Activated T-cell treated with anti-CD3 and anti-CD28 coated beads, Interleukin-2, amount 50 U/mL, for 24 hours (primary cell): ENCODE measurements around the gene LRRC71.

Experiments
- DNase-seq: peaks from one replicate; pipeline ENCODE4 v3.0.0-alpha.2; 2020
- H3K27ac Mint-ChIP-seq: 2 replicates; pipeline ENCODE4 v1.8.0; 2020; ENCODE audit warnings: mild to moderate bottlenecking, mixed read lengths
- H3K27me3 Mint-ChIP-seq: 2 replicates; pipeline ENCODE4 v1.8.0; 2020; ENCODE audit warnings: mixed read lengths
- H3K36me3 Mint-ChIP-seq: 2 replicates; pipeline ENCODE4 v1.8.0; 2020; ENCODE audit warnings: low read depth, mixed read lengths
- H3K4me1 Mint-ChIP-seq: 2 replicates; pipeline ENCODE4 v1.8.0; 2020; ENCODE audit warnings: low read depth, mixed read lengths
- H3K4me3 Mint-ChIP-seq: 2 replicates; pipeline ENCODE4 v1.8.0; 2020; ENCODE audit warnings: mild to moderate bottlenecking, moderate library complexity, mixed read lengths
- H3K9me3 Mint-ChIP-seq: 2 replicates; pipeline ENCODE4 v1.8.0; 2020; ENCODE audit warnings: mixed read lengths

Gene LRRC71

DNA sequence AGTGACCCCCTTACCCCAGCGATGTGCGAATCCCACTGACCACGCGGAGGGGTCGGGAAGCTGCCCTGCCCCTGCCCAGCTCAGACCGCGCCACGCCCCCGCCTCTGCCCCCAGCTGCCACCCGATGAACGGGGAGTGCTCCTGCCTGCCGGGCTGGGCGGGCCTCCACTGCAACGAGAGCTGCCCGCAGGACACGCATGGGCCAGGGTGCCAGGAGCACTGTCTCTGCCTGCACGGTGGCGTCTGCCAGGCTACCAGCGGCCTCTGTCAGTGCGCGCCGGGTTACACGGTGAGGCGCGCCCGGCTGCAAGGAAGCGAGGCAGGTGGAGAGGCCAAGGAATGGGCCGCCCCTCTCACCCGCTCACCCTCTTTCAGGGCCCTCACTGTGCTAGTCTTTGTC, 11.9 kb upstream of the LRRC71 start:
- Mint-ChIP-seq H3K4me1 (no peaks in the 10 kb centered on the region), H3K27ac (no peak overlapping the region), H3K36me3 (no peaks in the 10 kb centered on the region), H3K9me3 (no peaks in the 10 kb centered on the region), H3K27me3 (peaks cover 23% of the 10 kb centered on the region), H3K4me3 (no peak overlapping the region)
- DNase-seq, result no peak

- Mint-ChIP-seq H3K36me3 (no peaks in the 10 kb centered on the region), H3K27ac (no peak overlapping the region)
These were observed 11.5 kb upstream of the LRRC71 start for GRCh38 chr1:156908955-156909354.

GRCh38 chr1:156909671-156910070, 10.8 kb upstream of the LRRC71 start:
- H3K9me3 Mint-ChIP-seq, result no peaks in the 10 kb centered on the region
- no peak overlapping the region for H3K4me3 Mint-ChIP-seq
- no peak overlapping the region for H3K27ac Mint-ChIP-seq
- H3K4me1 Mint-ChIP-seq, result no peaks in the 10 kb centered on the region
- DNase-seq, result no peak
- peaks cover 31% of the 10 kb centered on the region for H3K27me3 Mint-ChIP-seq
- H3K36me3 Mint-ChIP-seq, result no peaks in the 10 kb centered on the region

More at GRCh38 chr1:156908955-156909354, 11.5 kb upstream of the LRRC71 start:
- H3K4me1 Mint-ChIP-seq, result no peaks in the 10 kb centered on the region
- H3K27me3 Mint-ChIP-seq, result peaks cover 26% of the 10 kb centered on the region
- DNase-seq, result no peak
- H3K4me3 Mint-ChIP-seq, result no peak overlapping the region
- no peaks in the 10 kb centered on the region for H3K9me3 Mint-ChIP-seq

DNA sequence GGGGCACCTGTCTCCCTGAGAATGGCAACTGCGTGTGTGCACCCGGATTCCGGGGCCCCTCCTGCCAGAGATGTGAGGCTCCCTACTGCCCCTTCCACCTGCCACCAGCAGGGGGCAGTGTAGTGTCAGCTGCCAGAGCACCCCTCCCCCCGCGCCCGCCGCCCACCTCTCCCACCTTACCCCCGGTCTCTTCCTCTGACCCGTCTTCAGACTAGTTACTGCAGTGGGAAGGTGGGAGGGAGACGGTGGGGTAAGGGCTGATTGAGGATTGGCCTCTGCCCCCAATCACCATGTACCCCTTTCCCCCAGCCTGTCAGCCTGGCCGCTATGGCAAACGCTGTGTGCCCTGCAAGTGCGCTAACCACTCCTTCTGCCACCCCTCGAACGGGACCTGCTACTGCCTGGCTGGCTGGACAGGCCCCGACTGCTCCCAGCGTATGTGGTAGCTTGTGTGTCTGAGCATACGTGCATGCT, 10.1 kb upstream of the LRRC71 start:
- Mint-ChIP-seq H3K27me3 (peaks cover 37% of the 10 kb centered on the region), H3K36me3 (no peaks in the 10 kb centered on the region), H3K4me3 (no peak overlapping the region), H3K27ac (no peak overlapping the region), H3K4me1 (no peaks in the 10 kb centered on the region), H3K9me3 (no peaks in the 10 kb centered on the region)
- peak; percentile 73 for DNase-seq

DNA sequence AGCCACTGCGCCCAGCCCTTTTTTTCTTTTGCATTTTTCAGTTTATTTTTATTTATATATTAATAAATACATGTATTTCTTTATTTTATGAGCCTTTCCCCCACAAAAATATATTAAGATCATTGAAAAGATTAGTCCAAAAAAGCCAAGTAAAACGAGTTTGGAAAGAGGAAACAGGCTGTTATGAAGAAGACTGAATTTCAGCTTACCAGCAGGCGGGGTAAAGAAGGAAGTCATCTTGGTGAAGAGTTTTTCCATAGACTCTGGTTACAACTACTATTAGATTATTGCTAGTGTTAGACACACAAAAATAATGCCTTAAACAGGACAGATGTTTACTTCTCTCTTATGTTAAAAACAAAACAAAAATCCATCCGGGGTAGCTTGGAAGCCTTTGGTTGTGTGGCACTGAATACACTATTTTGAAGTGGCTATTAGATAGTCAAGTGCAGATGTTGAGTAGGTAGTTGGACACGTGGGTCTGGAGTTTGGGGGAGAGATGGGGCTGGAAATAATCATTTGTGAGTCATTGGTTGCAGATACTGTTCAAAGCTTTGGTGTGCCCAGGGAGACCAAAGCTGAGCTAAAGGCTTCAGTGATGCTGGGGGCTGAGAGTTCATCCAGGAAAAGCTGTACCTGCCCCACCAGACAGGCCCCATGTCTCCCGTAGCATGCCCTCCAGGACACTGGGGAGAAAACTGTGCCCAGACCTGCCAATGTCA, 8.7 kb upstream of the LRRC71 start:
- Mint-ChIP-seq H3K27me3 (peaks cover 45% of the 10 kb centered on the region), H3K36me3 (no peaks in the 10 kb centered on the region), H3K9me3 (no peaks in the 10 kb centered on the region), H3K4me3 (no peak overlapping the region), H3K4me1 (no peaks in the 10 kb centered on the region), H3K27ac (no peak overlapping the region)
- no peak for DNase-seq

- peaks cover 48% of the 10 kb centered on the region for H3K27me3 Mint-ChIP-seq
- no peaks in the 10 kb centered on the region for H3K36me3 Mint-ChIP-seq
- DNase-seq, result no peak
- H3K9me3 Mint-ChIP-seq, result no peaks in the 10 kb centered on the region
- H3K27ac Mint-ChIP-seq, result no peak overlapping the region
- no peaks in the 10 kb centered on the region for H3K4me1 Mint-ChIP-seq
- H3K4me3 Mint-ChIP-seq, result no peak overlapping the region
These were observed 8.1 kb upstream of the LRRC71 start for GRCh38 chr1:156912310-156912709.

GRCh38 chr1:156912861-156913808, 7.3 kb upstream of the LRRC71 start:
- H3K27ac Mint-ChIP-seq, result no peak overlapping the region
- no peaks in the 10 kb centered on the region for H3K36me3 Mint-ChIP-seq
- peaks cover 51% of the 10 kb centered on the region for H3K27me3 Mint-ChIP-seq
- H3K4me3 Mint-ChIP-seq, result no peak overlapping the region
- no peaks in the 10 kb centered on the region for H3K9me3 Mint-ChIP-seq
- DNase-seq, result no peak
- H3K4me1 Mint-ChIP-seq, result no peaks in the 10 kb centered on the region

- H3K4me1 Mint-ChIP-seq, result no peaks in the 10 kb centered on the region
- no peaks in the 10 kb centered on the region for H3K9me3 Mint-ChIP-seq
- no peaks in the 10 kb centered on the region for H3K36me3 Mint-ChIP-seq
- H3K4me3 Mint-ChIP-seq, result no peak overlapping the region
- DNase-seq, result no peak
- H3K27ac Mint-ChIP-seq, result no peak overlapping the region
- peaks cover 58% of the 10 kb centered on the region for H3K27me3 Mint-ChIP-seq
These were observed 6.5 kb upstream of the LRRC71 start for GRCh38 chr1:156913809-156914387.

- no peak overlapping the region for H3K4me3 Mint-ChIP-seq
- H3K27ac Mint-ChIP-seq, result no peak overlapping the region
- H3K27me3 Mint-ChIP-seq, result peaks cover 63% of the 10 kb centered on the region
- no peaks in the 10 kb centered on the region for H3K9me3 Mint-ChIP-seq
- no peaks in the 10 kb centered on the region for H3K36me3 Mint-ChIP-seq
- H3K4me1 Mint-ChIP-seq, result no peaks in the 10 kb centered on the region
- DNase-seq, result no peak
These were observed 6.0 kb upstream of the LRRC71 start for GRCh38 chr1:156914440-156914856.

DNA sequence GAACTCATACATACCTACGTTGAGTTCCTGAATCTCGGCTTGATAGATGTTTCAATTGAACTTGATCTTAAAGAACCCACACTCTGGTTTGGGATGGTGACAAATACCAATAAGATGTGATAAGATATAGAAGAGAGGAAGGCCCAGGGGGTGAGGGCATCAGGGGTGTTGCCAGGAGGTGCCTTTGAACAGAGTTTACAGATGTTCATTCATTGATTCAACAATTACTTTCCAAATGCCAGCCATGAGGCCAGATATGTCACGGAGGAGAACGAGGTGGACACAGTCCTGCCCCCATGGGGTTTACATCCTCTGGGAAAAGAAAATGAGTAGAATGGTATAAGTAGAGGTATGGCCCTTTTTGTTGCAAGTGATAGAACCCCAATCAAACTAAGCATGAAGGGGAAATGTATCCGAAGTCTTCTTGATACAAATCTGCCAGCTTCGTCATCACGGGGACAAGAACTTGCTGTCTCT, 659 bp downstream of the LRRC71 start:
- no peak overlapping the region for H3K27ac Mint-ChIP-seq
- H3K27me3 Mint-ChIP-seq, result peaks cover 90% of the 10 kb centered on the region
- no peak for DNase-seq
- H3K36me3 Mint-ChIP-seq, result no peaks in the 10 kb centered on the region
- H3K4me1 Mint-ChIP-seq, result peaks cover 15% of the 10 kb centered on the region
- no peaks in the 10 kb centered on the region for H3K9me3 Mint-ChIP-seq
- H3K4me3 Mint-ChIP-seq, result no peak overlapping the region

DNA sequence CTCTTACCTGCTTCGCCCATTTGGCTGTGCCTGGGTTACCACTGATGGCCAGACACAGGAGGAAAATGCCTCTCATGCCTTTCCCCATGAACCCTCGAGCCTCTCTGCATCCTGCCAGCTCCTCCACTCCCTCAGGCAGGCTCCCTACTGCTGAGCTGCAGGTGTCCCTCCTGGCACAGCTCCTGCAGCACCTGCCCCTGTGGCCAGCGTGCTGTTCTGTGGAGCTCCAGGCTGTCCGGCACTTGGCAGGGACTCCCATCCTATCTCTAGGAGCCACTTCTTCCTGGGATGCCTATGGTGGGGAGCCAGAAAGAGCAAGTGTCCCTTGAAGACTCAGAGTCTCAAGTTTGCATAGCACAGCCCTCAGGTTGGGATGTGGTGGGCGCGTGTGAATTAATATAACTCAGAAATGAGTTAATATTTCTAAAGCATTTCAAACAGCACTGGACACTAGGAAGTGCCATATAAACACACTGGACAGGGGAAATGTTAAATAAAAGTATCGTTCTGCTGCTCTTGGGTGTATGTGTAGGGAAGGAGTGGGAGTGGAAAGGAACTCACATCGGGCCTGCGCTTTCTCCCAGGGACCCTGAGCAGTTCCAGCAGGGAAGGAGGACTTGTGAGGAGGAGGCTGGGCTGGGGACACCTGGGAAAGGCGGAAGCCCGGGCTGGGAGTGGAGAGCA, 2.7 kb downstream of the LRRC71 start:
- H3K36me3 Mint-ChIP-seq, result no peaks in the 10 kb centered on the region
- H3K4me3 Mint-ChIP-seq, result no peak overlapping the region
- no peak for DNase-seq
- H3K27me3 Mint-ChIP-seq, result peaks cover 95% of the 10 kb centered on the region
- no peak overlapping the region for H3K27ac Mint-ChIP-seq
- H3K9me3 Mint-ChIP-seq, result no peaks in the 10 kb centered on the region
- peaks cover 27% of the 10 kb centered on the region for H3K4me1 Mint-ChIP-seq

DNA sequence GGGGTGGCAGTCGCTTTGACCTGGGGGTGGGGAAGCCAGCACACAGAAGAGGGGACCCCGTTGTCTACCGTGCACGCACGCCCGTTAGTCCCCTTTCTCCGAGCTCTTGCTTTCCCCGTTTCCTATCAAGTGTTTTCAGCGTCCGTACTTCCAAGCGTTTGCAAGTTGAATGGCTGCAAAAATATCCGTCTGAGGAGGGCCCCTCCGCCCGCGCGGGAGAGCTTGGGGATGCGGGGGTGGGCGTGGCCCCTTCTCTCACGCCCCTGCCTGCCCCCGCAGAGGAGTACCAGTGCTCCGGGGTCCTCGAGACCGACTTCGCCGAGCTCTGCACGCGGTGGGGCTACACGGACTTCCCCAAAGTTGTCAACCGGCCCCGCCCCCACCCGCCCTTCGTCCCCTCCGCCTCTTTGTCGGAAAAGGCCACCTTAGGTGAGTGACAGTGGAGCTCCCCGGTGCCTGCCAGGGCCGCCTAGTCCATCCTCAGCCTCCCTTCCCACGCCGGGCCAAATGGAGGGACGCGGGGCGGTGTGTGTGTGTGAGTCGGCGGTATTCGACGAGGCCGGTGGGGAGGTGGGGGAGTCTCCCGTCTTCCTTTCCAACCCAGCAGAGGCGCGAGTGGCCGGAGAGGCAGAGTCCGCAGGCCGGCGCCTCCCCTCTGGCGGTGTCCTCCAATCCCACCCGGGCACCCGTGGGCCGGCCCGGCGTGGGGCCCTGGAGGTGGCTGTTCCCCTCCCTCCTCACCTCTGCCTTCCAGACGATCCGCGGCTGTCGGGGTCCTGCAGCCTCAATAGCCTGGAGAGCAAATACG, 3.4 kb downstream of the LRRC71 start:
- Mint-ChIP-seq H3K4me3 (no peak overlapping the region), H3K36me3 (no peaks in the 10 kb centered on the region), H3K9me3 (no peaks in the 10 kb centered on the region), H3K4me1 (peaks cover 28% of the 10 kb centered on the region), H3K27me3 (peaks cover 96% of the 10 kb centered on the region), H3K27ac (no peak overlapping the region)
- no peak for DNase-seq

GRCh38 chr1:156924478-156925153, 4.2 kb downstream of the LRRC71 start:
- peaks cover 97% of the 10 kb centered on the region for H3K27me3 Mint-ChIP-seq
- no peaks in the 10 kb centered on the region for H3K9me3 Mint-ChIP-seq
- no peak overlapping the region for H3K4me3 Mint-ChIP-seq
- no peaks in the 10 kb centered on the region for H3K36me3 Mint-ChIP-seq
- DNase-seq, result no peak
- no peak overlapping the region for H3K27ac Mint-ChIP-seq
- H3K4me1 Mint-ChIP-seq, result peaks cover 28% of the 10 kb centered on the region
